HUES48 (cell line): ENCODE data around the gene CFL2.

Experiments used
- H3K27ac ChIP-seq: one replicate; pipeline ENCODE4 v1.7.0; 2013; ENCODE audit warnings: low read depth, low read length, inconsistent platforms
- H3K27me3 ChIP-seq: 2 replicates; pipeline ENCODE4 v1.6.1; 2013; ENCODE audit warnings: mild to moderate bottlenecking, low read length; ENCODE audit not compliant: control insufficient read depth, insufficient read depth
- H3K36me3 ChIP-seq: 2 replicates; pipeline ENCODE4 v1.6.1; 2013; ENCODE audit warnings: low read length; ENCODE audit not compliant: control insufficient read depth, insufficient read depth
- H3K4me1 ChIP-seq: 2 replicates; pipeline ENCODE4 v1.6.1; 2013; ENCODE audit warnings: mild to moderate bottlenecking, low read length; ENCODE audit not compliant: control insufficient read depth, insufficient read depth
- H3K4me3 ChIP-seq: 2 replicates; pipeline ENCODE4 v1.5.1; 2013; ENCODE audit warnings: mild to moderate bottlenecking, low read depth, low read length
- H3K9ac ChIP-seq: 2 replicates; pipeline ENCODE4 v1.6.1; 2013; ENCODE audit warnings: mild to moderate bottlenecking, low read depth, low read length, moderate library complexity
- H3K9me3 ChIP-seq: 2 replicates; pipeline ENCODE4 v1.6.1; 2013; ENCODE audit warnings: low read length; ENCODE audit not compliant: control insufficient read depth, insufficient read depth

CFL2 gene

GRCh38 chr14:34688470-34689206 is 25.8 kb downstream of the CFL2 start:
- H3K36me3 ChIP-seq = no peaks in the 10 kb centered on the region
- H3K27ac ChIP-seq = no peak overlapping the region
- no peaks in the 10 kb centered on the region for H3K27me3 ChIP-seq
- peaks cover 16% of the 10 kb centered on the region for H3K4me1 ChIP-seq
- H3K9me3 ChIP-seq = no peaks in the 10 kb centered on the region
- no peak overlapping the region for H3K4me3 ChIP-seq
- H3K9ac ChIP-seq = no peak overlapping the region

- no peaks in the 10 kb centered on the region for H3K27me3 ChIP-seq
- H3K4me1 ChIP-seq = peaks cover 10% of the 10 kb centered on the region; the same call in 1 of the 2 replicates
- no peaks in the 10 kb centered on the region for H3K36me3 ChIP-seq
- H3K9me3 ChIP-seq = no peaks in the 10 kb centered on the region
- H3K27ac ChIP-seq = no peak overlapping the region
- no peak overlapping the region for H3K9ac ChIP-seq
- no peak overlapping the region for H3K4me3 ChIP-seq
Observed at GRCh38 chr14:34685819-34686428, 28.5 kb downstream of the CFL2 start.

- no peak overlapping the region for H3K4me3 ChIP-seq
- no peak overlapping the region for H3K27ac ChIP-seq
- no peak overlapping the region for H3K9ac ChIP-seq
- H3K27me3 ChIP-seq = no peaks in the 10 kb centered on the region
- H3K4me1 ChIP-seq = peaks cover 10% of the 10 kb centered on the region; the same call in 1 of the 2 replicates
- no peaks in the 10 kb centered on the region for H3K9me3 ChIP-seq
- H3K36me3 ChIP-seq = no peaks in the 10 kb centered on the region
Observed at GRCh38 chr14:34684578-34684977, 29.8 kb downstream of the CFL2 start.

- no peaks in the 10 kb centered on the region for H3K36me3 ChIP-seq
- no peak overlapping the region for H3K9ac ChIP-seq
- no peaks in the 10 kb centered on the region for H3K27me3 ChIP-seq
- peaks cover 5% of the 10 kb centered on the region; the same call in 1 of the 2 replicates for H3K4me1 ChIP-seq
- no peaks in the 10 kb centered on the region for H3K9me3 ChIP-seq
- no peak overlapping the region for H3K27ac ChIP-seq
- no peak overlapping the region for H3K4me3 ChIP-seq
Observed at GRCh38 chr14:34682787-34683321, 31.5 kb downstream of the CFL2 start.

- Histone ChIP-seq H3K27ac (no peak overlapping the region), H3K9ac (no peak overlapping the region), H3K27me3 (no peaks in the 10 kb centered on the region), H3K36me3 (no peaks in the 10 kb centered on the region), H3K4me1 (peaks cover 6% of the 10 kb centered on the region; the same call in 1 of the 2 replicates), H3K9me3 (no peaks in the 10 kb centered on the region), H3K4me3 (no peak overlapping the region)
Observed at GRCh38 chr14:34680806-34681479, 33.5 kb downstream of the CFL2 start.

GRCh38 chr14:34678735-34679134 is 35.7 kb downstream of the CFL2 start:
- H3K4me1 ChIP-seq = peaks cover 6% of the 10 kb centered on the region; the same call in 1 of the 2 replicates
- H3K27me3 ChIP-seq = no peaks in the 10 kb centered on the region
- peaks cover 2% of the 10 kb centered on the region; the same call in 1 of the 2 replicates for H3K9me3 ChIP-seq
- no peak overlapping the region for H3K4me3 ChIP-seq
- H3K36me3 ChIP-seq = no peaks in the 10 kb centered on the region
- no peak overlapping the region for H3K27ac ChIP-seq
- no peak overlapping the region for H3K9ac ChIP-seq

GRCh38 chr14:34678306-34678705 is 36.1 kb downstream of the CFL2 start:
- no peaks in the 10 kb centered on the region for H3K27me3 ChIP-seq
- H3K9ac ChIP-seq = no peak overlapping the region
- H3K4me3 ChIP-seq = no peak overlapping the region
- no peaks in the 10 kb centered on the region for H3K36me3 ChIP-seq
- peaks cover 6% of the 10 kb centered on the region; the same call in 1 of the 2 replicates for H3K4me1 ChIP-seq
- H3K27ac ChIP-seq = no peak overlapping the region
- peaks cover 6% of the 10 kb centered on the region; the same call in 1 of the 2 replicates for H3K9me3 ChIP-seq

GRCh38 chr14:34676516-34677211 is 37.7 kb downstream of the CFL2 start:
- Histone ChIP-seq H3K9me3 (peaks cover 6% of the 10 kb centered on the region; the same call in 1 of the 2 replicates), H3K27ac (no peak overlapping the region), H3K27me3 (no peaks in the 10 kb centered on the region), H3K4me1 (peaks cover 6% of the 10 kb centered on the region; the same call in 1 of the 2 replicates), H3K9ac (no peak overlapping the region), H3K4me3 (no peak overlapping the region), H3K36me3 (no peaks in the 10 kb centered on the region)

GRCh38 chr14:34673702-34674101 is 40.7 kb downstream of the CFL2 start:
- H3K4me1 ChIP-seq = peaks cover 6% of the 10 kb centered on the region; the same call in 1 of the 2 replicates
- H3K36me3 ChIP-seq = no peaks in the 10 kb centered on the region
- no peaks in the 10 kb centered on the region for H3K27me3 ChIP-seq
- H3K9me3 ChIP-seq = peaks cover 6% of the 10 kb centered on the region; the same call in 1 of the 2 replicates
- no peak overlapping the region for H3K27ac ChIP-seq
- no peak overlapping the region; the same call in 1 of the 2 replicates for H3K4me3 ChIP-seq
- no peak overlapping the region for H3K9ac ChIP-seq

- Histone ChIP-seq H3K27ac (no peak overlapping the region), H3K4me3 (no peak overlapping the region), H3K9me3 (peaks cover 6% of the 10 kb centered on the region; the same call in 1 of the 2 replicates), H3K27me3 (no peaks in the 10 kb centered on the region), H3K9ac (no peak overlapping the region), H3K4me1 (no peaks in the 10 kb centered on the region), H3K36me3 (no peaks in the 10 kb centered on the region)
Observed at GRCh38 chr14:34671716-34672115, 42.7 kb downstream of the CFL2 start.
